Measurements from ENCODE around the gene TROAP.

The TROAP gene

GRCh38 chr12:49340095-49340870, 17.2 kb downstream of the TROAP start:
- no peak for TF ChIP-seq CTCF (IDR thresholded peaks at IDR 0.05; ENCODE audit: low read depth, low read length)

GRCh38 chr12:49340971-49341776, 18.1 kb downstream of the TROAP start:
- H3K4me3 ChIP-seq (ENCODE audit: low read depth, low read length) = no peak overlapping the region
- in situ Hi-C loops (cut with HindIII; ENCODE audit: low sequenced_read_pairs) = no loop called here
- no peak for TF ChIP-seq CTCF (IDR thresholded peaks at IDR 0.05; ENCODE audit: low read depth, low read length)
- DNase-seq (ENCODE audit: low read depth, low spot score) = no peak

More at GRCh38 chr12:49340095-49340870, 17.2 kb downstream of the TROAP start:
- in situ Hi-C loops (cut with HindIII; ENCODE audit: low sequenced_read_pairs) = no loop called here
- H3K4me3 ChIP-seq (ENCODE audit: low read depth, low read length) = no peak overlapping the region
- no peak for DNase-seq (ENCODE audit: low read depth, low spot score)

- H3K4me3 ChIP-seq (ENCODE audit: low read depth, low read length) = peak overlapping the region; percentile 31
- no peak for TF ChIP-seq CTCF (IDR thresholded peaks at IDR 0.05; ENCODE audit: low read depth, low read length)
- DNase-seq (ENCODE audit: low read depth, low spot score) = no peak
- in situ Hi-C loops (cut with HindIII; ENCODE audit: low sequenced_read_pairs) = no loop called here
Observed at GRCh38 chr12:49341777-49342065, 18.7 kb downstream of the TROAP start.

GRCh38 chr12:49342066-49342913, 19.2 kb downstream of the TROAP start:
- peak; percentile 68 for DNase-seq (ENCODE audit: low read depth, low spot score)
- peak; percentile 80 for TF ChIP-seq CTCF (IDR thresholded peaks at IDR 0.05; ENCODE audit: low read depth, low read length)
- H3K4me3 ChIP-seq (ENCODE audit: low read depth, low read length) = peak overlapping the region; percentile 31
- in situ Hi-C loops (cut with HindIII; ENCODE audit: low sequenced_read_pairs) = no loop called here

- H3K4me3 ChIP-seq (ENCODE audit: low read depth, low read length) = peak overlapping the region; percentile 31
- TF ChIP-seq CTCF (IDR thresholded peaks at IDR 0.05; ENCODE audit: low read depth, low read length) = no peak
- DNase-seq (ENCODE audit: low read depth, low spot score) = no peak
- in situ Hi-C loops (cut with HindIII; ENCODE audit: low sequenced_read_pairs) = no loop called here
Observed at GRCh38 chr12:49342914-49343731, 20.1 kb downstream of the TROAP start.

All from astrocyte of the spinal cord (primary cell).